ENCODE results near the gene CKAP2L. TPM values are rescaled to one million over a fixed set of nuclear protein-coding genes. Genes with fewer than 3 reads are reported as not detected.

CKAP2L gene
- total RNA-seq, 1 donor from 2014 or later = 6.3 TPM

DNA sequence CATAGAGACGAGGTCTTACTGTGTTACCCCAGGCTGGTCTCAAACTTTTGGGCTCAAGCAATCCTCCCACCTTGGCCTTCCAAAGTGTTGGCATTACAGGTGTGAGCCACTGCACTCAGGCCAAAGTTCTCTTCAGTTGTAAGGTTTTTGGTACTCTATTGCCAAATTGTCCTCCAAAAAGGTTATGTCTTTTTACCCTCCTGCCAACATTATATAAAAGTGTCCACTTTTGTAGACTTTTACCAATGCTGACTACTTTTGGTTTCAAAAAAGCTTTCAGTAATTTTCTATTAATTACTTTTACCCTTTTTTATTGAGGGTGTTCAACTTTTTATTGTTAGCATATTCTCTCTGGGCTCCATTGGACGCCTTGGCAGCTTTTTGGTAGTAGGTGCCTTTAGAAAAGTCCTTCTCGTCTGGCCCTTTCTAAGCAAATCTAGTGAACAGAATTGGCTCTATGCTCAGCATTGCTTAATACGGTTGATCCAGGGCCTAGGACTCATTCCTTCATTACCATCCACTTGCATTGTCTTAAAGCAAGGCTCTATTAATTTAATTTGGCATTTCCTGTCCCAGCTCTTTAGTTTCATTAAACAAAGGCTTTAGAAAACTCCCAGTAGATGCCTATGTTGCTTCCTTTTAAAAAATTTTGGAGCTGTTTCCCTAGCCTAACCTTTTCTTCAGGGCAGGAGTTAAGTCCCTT is 36.6 kb upstream of the CKAP2L start:
- Mint-ChIP-seq H3K4me3 (ENCODE audit: unreplicated experiment) (no peak overlapping the region), H3K27me3 (ENCODE audit: unreplicated experiment) (no peaks in the 10 kb centered on the region), H3K4me1 (ENCODE audit: unreplicated experiment) (peaks cover 28% of the 10 kb centered on the region), H3K9me3 (ENCODE audit: unreplicated experiment) (peaks cover 12% of the 10 kb centered on the region), H3K27ac (ENCODE audit: unreplicated experiment) (no peak overlapping the region), H3K36me3 (ENCODE audit: unreplicated experiment) (no peaks in the 10 kb centered on the region)
- DNase-seq (ENCODE audit: extremely low spot score, unreplicated experiment) = no peak
- TF ChIP-seq, protein P1, sequence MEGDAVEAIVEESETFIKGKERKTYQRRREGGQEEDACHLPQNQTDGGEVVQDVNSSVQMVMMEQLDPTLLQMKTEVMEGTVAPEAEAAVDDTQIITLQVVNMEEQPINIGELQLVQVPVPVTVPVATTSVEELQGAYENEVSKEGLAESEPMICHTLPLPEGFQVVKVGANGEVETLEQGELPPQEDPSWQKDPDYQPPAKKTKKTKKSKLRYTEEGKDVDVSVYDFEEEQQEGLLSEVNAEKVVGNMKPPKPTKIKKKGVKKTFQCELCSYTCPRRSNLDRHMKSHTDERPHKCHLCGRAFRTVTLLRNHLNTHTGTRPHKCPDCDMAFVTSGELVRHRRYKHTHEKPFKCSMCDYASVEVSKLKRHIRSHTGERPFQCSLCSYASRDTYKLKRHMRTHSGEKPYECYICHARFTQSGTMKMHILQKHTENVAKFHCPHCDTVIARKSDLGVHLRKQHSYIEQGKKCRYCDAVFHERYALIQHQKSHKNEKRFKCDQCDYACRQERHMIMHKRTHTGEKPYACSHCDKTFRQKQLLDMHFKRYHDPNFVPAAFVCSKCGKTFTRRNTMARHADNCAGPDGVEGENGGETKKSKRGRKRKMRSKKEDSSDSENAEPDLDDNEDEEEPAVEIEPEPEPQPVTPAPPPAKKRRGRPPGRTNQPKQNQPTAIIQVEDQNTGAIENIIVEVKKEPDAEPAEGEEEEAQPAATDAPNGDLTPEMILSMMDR (IDR thresholded peaks at IDR 0.05) = no peak

DNA sequence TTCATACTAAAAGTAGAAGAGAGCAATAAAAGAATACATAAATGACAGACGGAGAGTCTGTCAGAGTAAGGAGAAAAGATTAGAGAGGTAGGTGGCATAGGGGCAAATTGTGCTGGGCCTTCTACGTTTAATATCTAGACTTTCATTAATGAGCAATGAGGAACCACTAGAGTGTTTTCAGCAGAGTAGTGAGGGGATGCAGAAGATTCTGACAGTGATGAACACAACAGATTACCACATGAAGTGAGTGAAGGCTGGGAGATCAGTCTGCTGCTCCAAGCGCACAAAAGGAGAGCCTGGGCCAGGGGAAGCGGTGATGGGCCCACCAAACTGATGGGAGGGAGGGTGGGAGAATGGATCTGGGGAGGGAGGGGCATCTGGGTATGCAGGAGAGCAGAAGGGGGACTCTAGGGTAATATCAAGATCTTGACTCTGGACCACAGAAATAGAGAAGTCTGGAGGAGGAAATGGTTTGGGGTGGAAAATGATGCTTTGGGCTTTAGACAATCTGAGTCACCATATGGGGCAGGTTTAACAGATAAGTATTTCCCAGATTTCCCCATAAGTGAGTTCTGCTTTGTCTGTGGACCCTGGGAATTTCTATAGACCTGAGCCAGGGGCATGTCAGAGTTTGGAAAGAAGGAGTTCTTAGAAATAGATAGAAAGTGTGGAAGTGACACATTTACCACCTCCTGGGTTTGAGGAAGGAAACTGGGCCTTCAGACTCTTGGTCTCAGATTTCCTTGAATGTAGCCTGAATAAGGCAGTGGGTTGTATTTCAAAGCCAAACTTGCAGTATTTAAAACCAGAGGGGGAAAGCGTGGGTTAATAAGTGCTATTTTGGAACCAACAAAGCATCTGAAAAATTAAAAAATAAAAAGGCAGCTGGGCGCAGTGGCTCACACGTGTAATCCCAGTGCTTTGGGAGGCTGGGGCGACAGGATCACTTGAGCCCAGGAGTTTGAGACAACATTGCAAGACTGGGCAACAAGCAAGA is 34.9 kb upstream of the CKAP2L start:
- no peak for DNase-seq (ENCODE audit: extremely low spot score, unreplicated experiment)
- peaks cover 16% of the 10 kb centered on the region for H3K4me1 Mint-ChIP-seq (ENCODE audit: unreplicated experiment)
- H3K36me3 Mint-ChIP-seq (ENCODE audit: unreplicated experiment) = no peaks in the 10 kb centered on the region
- no peaks in the 10 kb centered on the region for H3K27me3 Mint-ChIP-seq (ENCODE audit: unreplicated experiment)
- no peak overlapping the region for H3K4me3 Mint-ChIP-seq (ENCODE audit: unreplicated experiment)
- TF ChIP-seq, protein P1 (IDR thresholded peaks at IDR 0.05) = no peak
- no peak overlapping the region for H3K27ac Mint-ChIP-seq (ENCODE audit: unreplicated experiment)
- H3K9me3 Mint-ChIP-seq (ENCODE audit: unreplicated experiment) = peaks cover 8% of the 10 kb centered on the region

DNA sequence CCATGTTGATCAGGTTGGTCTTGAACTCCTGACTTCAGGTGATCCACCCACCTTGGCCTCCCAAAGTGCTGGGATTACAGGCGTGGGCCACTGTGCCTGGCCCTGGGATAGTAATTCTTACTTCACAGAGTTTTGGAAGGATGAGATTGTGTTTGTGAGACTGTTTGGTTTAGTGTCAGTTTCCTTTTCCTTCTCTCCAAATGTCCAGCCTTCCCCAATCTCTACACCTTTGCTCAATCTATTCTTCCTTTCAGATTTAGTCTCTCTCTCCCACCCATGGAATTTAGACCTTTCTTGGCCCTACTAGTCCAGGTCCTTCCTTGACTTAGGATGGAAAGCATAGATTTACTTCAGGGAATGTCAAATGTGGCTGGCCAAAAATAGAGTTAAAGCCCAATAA is 32.1 kb upstream of the CKAP2L start:
- H3K4me3 Mint-ChIP-seq (ENCODE audit: unreplicated experiment) = no peak overlapping the region
- H3K9me3 Mint-ChIP-seq (ENCODE audit: unreplicated experiment) = peaks cover 8% of the 10 kb centered on the region
- no peak overlapping the region for H3K27ac Mint-ChIP-seq (ENCODE audit: unreplicated experiment)
- no peak for DNase-seq (ENCODE audit: extremely low spot score, unreplicated experiment)
- no peaks in the 10 kb centered on the region for H3K27me3 Mint-ChIP-seq (ENCODE audit: unreplicated experiment)
- H3K4me1 Mint-ChIP-seq (ENCODE audit: unreplicated experiment) = peaks cover 6% of the 10 kb centered on the region
- H3K36me3 Mint-ChIP-seq (ENCODE audit: unreplicated experiment) = no peaks in the 10 kb centered on the region
- TF ChIP-seq, protein P1 (IDR thresholded peaks at IDR 0.05) = no peak

DNA sequence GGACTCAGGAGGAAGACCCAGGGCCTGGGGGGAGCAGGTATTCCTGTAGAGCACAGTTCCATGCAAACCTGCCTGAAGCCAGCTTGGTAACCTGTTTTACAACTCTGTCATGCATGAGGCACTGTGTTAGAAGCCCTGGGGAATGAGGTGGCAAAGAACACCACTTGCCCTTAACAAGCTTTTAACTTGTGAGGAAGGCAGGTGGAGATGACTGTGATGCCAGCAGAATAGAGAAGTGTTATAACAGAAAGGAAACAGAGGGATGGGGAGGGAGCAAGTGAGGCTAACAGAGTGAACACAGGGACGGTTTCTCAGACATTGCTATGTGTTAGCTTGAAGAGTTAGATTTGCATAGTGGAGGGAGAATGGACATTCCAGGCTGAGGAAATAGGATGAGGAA is 31.4 kb upstream of the CKAP2L start:
- no peaks in the 10 kb centered on the region for H3K27me3 Mint-ChIP-seq (ENCODE audit: unreplicated experiment)
- peaks cover 6% of the 10 kb centered on the region for H3K4me1 Mint-ChIP-seq (ENCODE audit: unreplicated experiment)
- no peak for DNase-seq (ENCODE audit: extremely low spot score, unreplicated experiment)
- no peaks in the 10 kb centered on the region for H3K36me3 Mint-ChIP-seq (ENCODE audit: unreplicated experiment)
- H3K27ac Mint-ChIP-seq (ENCODE audit: unreplicated experiment) = no peak overlapping the region
- TF ChIP-seq, protein P1 (IDR thresholded peaks at IDR 0.05) = no peak
- H3K4me3 Mint-ChIP-seq (ENCODE audit: unreplicated experiment) = no peak overlapping the region
- H3K9me3 Mint-ChIP-seq (ENCODE audit: unreplicated experiment) = peaks cover 8% of the 10 kb centered on the region

DNA sequence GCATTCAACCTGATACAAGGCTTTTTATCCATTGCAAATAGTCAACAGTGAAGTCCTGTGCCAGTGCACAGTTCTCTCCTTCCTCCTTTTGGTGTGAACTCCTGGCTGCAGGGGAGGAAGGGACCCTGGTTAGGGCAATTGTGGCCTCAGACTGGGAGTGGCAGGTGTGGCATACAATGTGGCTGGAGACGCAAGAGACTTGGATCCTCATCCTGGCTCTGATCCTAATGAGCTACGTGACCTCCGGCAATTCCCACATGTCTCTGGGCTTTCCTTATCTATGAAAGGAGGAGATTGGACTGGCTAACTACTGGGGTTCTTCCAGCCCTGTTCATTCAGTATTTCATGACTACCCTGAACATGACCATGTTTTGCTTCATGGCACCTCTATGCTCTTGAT is 30.4 kb upstream of the CKAP2L start:
- TF ChIP-seq, protein P1 (IDR thresholded peaks at IDR 0.05) = no peak
- no peaks in the 10 kb centered on the region for H3K36me3 Mint-ChIP-seq (ENCODE audit: unreplicated experiment)
- peaks cover 4% of the 10 kb centered on the region for H3K4me1 Mint-ChIP-seq (ENCODE audit: unreplicated experiment)
- no peak overlapping the region for H3K4me3 Mint-ChIP-seq (ENCODE audit: unreplicated experiment)
- peaks cover 4% of the 10 kb centered on the region for H3K9me3 Mint-ChIP-seq (ENCODE audit: unreplicated experiment)
- no peaks in the 10 kb centered on the region for H3K27me3 Mint-ChIP-seq (ENCODE audit: unreplicated experiment)
- H3K27ac Mint-ChIP-seq (ENCODE audit: unreplicated experiment) = no peak overlapping the region
- DNase-seq (ENCODE audit: extremely low spot score, unreplicated experiment) = no peak

Data from osteocyte (in vitro differentiated cells).